OCI-LY3 (cell line): ENCODE results near the gene IQSEC1.

ENCODE experiments used
- H2AFZ ChIP-seq: fragments of 200-600, 300-600 bp; shearing (Covaris generic); 2 replicates; pipeline ENCODE4 v1.6.0; 2014; ENCODE audit warnings: antibody characterized with exemption, low read depth, low read length
- H3K27ac ChIP-seq: fragments of 200-600, 300-600 bp; sonication (generic); 2 replicates; pipeline ENCODE4 v1.5.1; 2014; ENCODE audit warnings: mild to moderate bottlenecking, low read length, moderate library complexity, mixed read lengths
- H3K27me3 ChIP-seq: fragments of 200-600, 300-600 bp; sonication (generic); 2 replicates; pipeline ENCODE4 v1.6.1; 2014; ENCODE audit warnings: low read depth, low read length, mixed read lengths
- H3K36me3 ChIP-seq: fragments of 200-600, 300-600 bp; sonication (generic); replicated peaks from 2 replicates; pipeline ENCODE3; 2014; ENCODE audit warnings: low read depth, low read length, mixed read lengths
- H3K4me1 ChIP-seq: fragments of 300-600, 200-600 bp; sonication (generic); 2 replicates; pipeline ENCODE4 v1.6.1; 2014; ENCODE audit warnings: low read length, mixed read lengths
- H3K4me2 ChIP-seq: fragments of 200-600, 300-600 bp; sonication (generic); 2 replicates; pipeline ENCODE4 v1.6.1; 2014; ENCODE audit warnings: low read length, mixed read lengths
- H3K4me3 ChIP-seq: fragments of 300-600, 200-600 bp; sonication (generic); 2 replicates; pipeline ENCODE4 v1.5.1; 2014; ENCODE audit warnings: antibody characterized with exemption, mild to moderate bottlenecking, low read length, moderate library complexity
- H3K79me2 ChIP-seq: fragments of 300-600, 200-600 bp; shearing (Covaris generic); 2 replicates; pipeline ENCODE4 v1.6.1; 2014; ENCODE audit warnings: mild to moderate bottlenecking, low read length, mixed read lengths
- H3K9ac ChIP-seq: fragments of 300-600, 200-600 bp; shearing (Covaris generic); 2 replicates; pipeline ENCODE4 v1.6.0; 2014; ENCODE audit warnings: mild to moderate bottlenecking, low read length, moderate library complexity
- H3K9me3 ChIP-seq: fragments of 200-600, 300-600 bp; shearing (Covaris generic); 2 replicates; pipeline ENCODE4 v1.6.1; 2014; ENCODE audit warnings: low read length, mixed read lengths; ENCODE audit not compliant: insufficient read depth
- H4K20me1 ChIP-seq: fragments of 200-600, 300-600 bp; sonication (generic); 2 replicates; pipeline ENCODE4 v1.6.1; 2016; ENCODE audit warnings: low read length, mixed read lengths; ENCODE audit not compliant: insufficient read depth
- CTCF ChIP-seq: fragments of 200-600, 300-600 bp; sonication (generic); IDR thresholded peaks from 2 replicates; pipeline ENCODE4 v1.5.1; 2014; ENCODE audit warnings: antibody characterized with exemption, low read length, low read depth
- EZH2phosphoT487 ChIP-seq: fragments of 200-600 bp; shearing (Covaris generic); IDR thresholded peaks from 2 replicates; pipeline ENCODE4 v1.6.1; 2018; ENCODE audit warnings: antibody characterized with exemption, mixed run types, low read depth

The IQSEC1 gene

GRCh38 chr3:12981306-12982275 lies 91.6 kb downstream of the IQSEC1 start:
- Histone ChIP-seq H3K9me3 (no peaks in the 10 kb centered on the region), H3K4me1 (peaks cover 30% of the 10 kb centered on the region), H3K79me2 (peaks cover 94% of the 10 kb centered on the region), H3K27ac (no peak overlapping the region), H3K9ac (no peak overlapping the region), H3K27me3 (no peaks in the 10 kb centered on the region), H4K20me1 (peaks cover 98% of the 10 kb centered on the region), H3K36me3 (peaks cover 37% of the 10 kb centered on the region), H2AFZ (no peak overlapping the region), H3K4me3 (no peak overlapping the region), H3K4me2 (0 out of 2 replicates have a peak overlapping the region, but pooled peaks have one; percentile 39)
- no peak for TF ChIP-seq CTCF
- no peak for TF ChIP-seq EZH2phosphoT487

- no peaks in the 10 kb centered on the region for H3K27me3 ChIP-seq
- peaks cover 30% of the 10 kb centered on the region for H3K4me1 ChIP-seq
- H3K4me3 ChIP-seq = no peak overlapping the region
- peaks cover 31% of the 10 kb centered on the region for H3K36me3 ChIP-seq
- TF ChIP-seq EZH2phosphoT487 (no peak), CTCF (no peak)
- no peak overlapping the region for H3K9ac ChIP-seq
- peaks cover 98% of the 10 kb centered on the region for H4K20me1 ChIP-seq
- no peak overlapping the region for H3K27ac ChIP-seq
- no peak overlapping the region for H2AFZ ChIP-seq
- H3K9me3 ChIP-seq = no peaks in the 10 kb centered on the region
- H3K79me2 ChIP-seq = peaks cover 94% of the 10 kb centered on the region
- no peak overlapping the region for H3K4me2 ChIP-seq
Observed at GRCh38 chr3:12980596-12981290, 92.5 kb downstream of the IQSEC1 start.

GRCh38 chr3:12979947-12980487 lies 93.2 kb downstream of the IQSEC1 start:
- Histone ChIP-seq H3K36me3 (peaks cover 31% of the 10 kb centered on the region), H3K27ac (no peak overlapping the region), H3K4me3 (no peak overlapping the region), H3K79me2 (peaks cover 94% of the 10 kb centered on the region), H3K9ac (no peak overlapping the region), H3K9me3 (no peaks in the 10 kb centered on the region), H3K4me1 (peaks cover 36% of the 10 kb centered on the region), H3K4me2 (no peak overlapping the region), H4K20me1 (peaks cover 98% of the 10 kb centered on the region), H2AFZ (no peak overlapping the region), H3K27me3 (no peaks in the 10 kb centered on the region)
- no peak for TF ChIP-seq CTCF
- no peak for TF ChIP-seq EZH2phosphoT487
